A549 (cell line): ENCODE data around the gene EXOC4.

Experiments
- BHLHE40 ChIP-seq: IDR thresholded peaks from 2 replicates; pipeline ENCODE4 v1.6.1; 2012; ENCODE audit warnings: low read depth, low read length, inconsistent platforms
- PHF8 ChIP-seq: fragments of 200-600 bp; sonication (generic); IDR thresholded peaks from 2 replicates; pipeline ENCODE4 v1.6.1; 2016; ENCODE audit warnings: low read depth, mild to moderate bottlenecking, antibody characterized with exemption, moderate library complexity, borderline replicate concordance
- POLR2A ChIP-seq: IDR thresholded peaks from 2 replicates; pipeline ENCODE4 v1.6.1; 2012; ENCODE audit warnings: mild to moderate bottlenecking, low read length
- RFX5 ChIP-seq: fragments of 450-650 bp; IDR thresholded peaks from 2 replicates; pipeline ENCODE4 v1.7.1; 2014; ENCODE audit warnings: antibody characterized with exemption, mild to moderate bottlenecking, moderate library complexity
- TF ChIP-seq, protein P1 (sequence below): IDR thresholded peaks from 2 replicates; pipeline ENCODE4 v1.6.1; 2012
- TF ChIP-seq, protein P2 (sequence below): fragments of >200 bp; sonication (Bioruptor Twin); formaldehyde crosslinking; IDR thresholded peaks from 3 replicates; pipeline ENCODE4 v1.5.1; 2016
- TF ChIP-seq, protein P3 (sequence below): IDR thresholded peaks from 2 replicates; pipeline ENCODE4 v1.6.1; 2012

DNA sequence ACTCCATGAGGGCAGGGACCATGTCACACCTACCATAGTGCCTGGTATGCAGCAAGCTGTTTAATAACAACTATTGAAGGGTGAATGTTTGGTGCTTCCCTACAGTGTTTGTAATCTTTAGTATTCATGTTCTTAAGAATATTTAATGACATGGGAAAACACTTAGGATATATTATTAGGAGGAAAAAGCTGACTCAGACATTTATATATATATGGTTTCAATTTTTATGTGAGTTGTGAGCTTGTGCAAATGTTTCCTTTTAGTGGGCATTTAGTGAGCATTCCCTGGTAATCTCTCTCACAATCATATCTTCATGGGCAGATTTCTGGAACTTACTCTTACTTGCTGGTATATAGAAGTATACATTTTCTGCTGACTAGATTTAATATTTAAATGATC is 359.1 kb downstream of the EXOC4 start:
- TF ChIP-seq, protein P1, sequence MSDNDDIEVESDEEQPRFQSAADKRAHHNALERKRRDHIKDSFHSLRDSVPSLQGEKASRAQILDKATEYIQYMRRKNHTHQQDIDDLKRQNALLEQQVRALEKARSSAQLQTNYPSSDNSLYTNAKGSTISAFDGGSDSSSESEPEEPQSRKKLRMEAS, result no peak
- TF ChIP-seq, protein P2, sequence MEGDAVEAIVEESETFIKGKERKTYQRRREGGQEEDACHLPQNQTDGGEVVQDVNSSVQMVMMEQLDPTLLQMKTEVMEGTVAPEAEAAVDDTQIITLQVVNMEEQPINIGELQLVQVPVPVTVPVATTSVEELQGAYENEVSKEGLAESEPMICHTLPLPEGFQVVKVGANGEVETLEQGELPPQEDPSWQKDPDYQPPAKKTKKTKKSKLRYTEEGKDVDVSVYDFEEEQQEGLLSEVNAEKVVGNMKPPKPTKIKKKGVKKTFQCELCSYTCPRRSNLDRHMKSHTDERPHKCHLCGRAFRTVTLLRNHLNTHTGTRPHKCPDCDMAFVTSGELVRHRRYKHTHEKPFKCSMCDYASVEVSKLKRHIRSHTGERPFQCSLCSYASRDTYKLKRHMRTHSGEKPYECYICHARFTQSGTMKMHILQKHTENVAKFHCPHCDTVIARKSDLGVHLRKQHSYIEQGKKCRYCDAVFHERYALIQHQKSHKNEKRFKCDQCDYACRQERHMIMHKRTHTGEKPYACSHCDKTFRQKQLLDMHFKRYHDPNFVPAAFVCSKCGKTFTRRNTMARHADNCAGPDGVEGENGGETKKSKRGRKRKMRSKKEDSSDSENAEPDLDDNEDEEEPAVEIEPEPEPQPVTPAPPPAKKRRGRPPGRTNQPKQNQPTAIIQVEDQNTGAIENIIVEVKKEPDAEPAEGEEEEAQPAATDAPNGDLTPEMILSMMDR, result no peak
- TF ChIP-seq BHLHE40 (no peak), RFX5 (no peak), POLR2A (no peak), PHF8 (no peak)
- TF ChIP-seq, protein P3, sequence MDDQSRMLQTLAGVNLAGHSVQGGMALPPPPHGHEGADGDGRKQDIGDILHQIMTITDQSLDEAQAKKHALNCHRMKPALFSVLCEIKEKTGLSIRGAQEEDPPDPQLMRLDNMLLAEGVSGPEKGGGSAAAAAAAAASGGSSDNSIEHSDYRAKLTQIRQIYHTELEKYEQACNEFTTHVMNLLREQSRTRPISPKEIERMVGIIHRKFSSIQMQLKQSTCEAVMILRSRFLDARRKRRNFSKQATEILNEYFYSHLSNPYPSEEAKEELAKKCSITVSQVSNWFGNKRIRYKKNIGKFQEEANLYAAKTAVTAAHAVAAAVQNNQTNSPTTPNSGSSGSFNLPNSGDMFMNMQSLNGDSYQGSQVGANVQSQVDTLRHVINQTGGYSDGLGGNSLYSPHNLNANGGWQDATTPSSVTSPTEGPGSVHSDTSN, result no peak
